Gastroesophageal sphincter (tissue), 4 donors: Measurements from ENCODE around the gene DNAJB12. TPM values are rescaled to one million over a fixed set of nuclear protein-coding genes. Genes with fewer than 3 reads are reported as not detected.

ENCODE experiments used
- ATAC-seq: fragments of 150-250 bp; one replicate; pipeline ENCODE4 v1.9.1; 2016; ENCODE audit warnings: mild to moderate bottlenecking, moderate library complexity
- H3K27ac ChIP-seq, 4 donors: fragments of 200-600 bp; sonication (generic) in 3 of 4; 1 replicate in 3 of 4; 2 replicates in 1 of 4; pipeline ENCODE4 v1.5.1; 2016 to 2019
- H3K27me3 ChIP-seq: fragments of 200-600 bp; sonication (generic); one replicate; pipeline ENCODE4 v1.5.1; 2019
- H3K36me3 ChIP-seq, 2 donors: fragments of 200-600 bp; sonication (generic); one replicate each; pipeline ENCODE4 v1.5.1; 2019; ENCODE audit warnings: control low read depth in 1 of 2
- H3K4me1 ChIP-seq, 3 donors: fragments of 200-600 bp; sonication (generic); 1 replicate in 2 of 3; 2 replicates in 1 of 3; pipeline ENCODE4 v1.5.1; 2016 to 2019; ENCODE audit warnings: control low read depth in 2 of 3
- H3K4me3 ChIP-seq, 2 donors: fragments of 200-600 bp; sonication (generic); one replicate each; pipeline ENCODE4 v1.5.1; 2019; ENCODE audit warnings: mild to moderate bottlenecking in 1 of 2, moderate library complexity in 1 of 2
- H3K9me3 ChIP-seq, 3 donors: fragments of 200-600 bp; sonication (generic); one replicate each; pipeline ENCODE4 v1.5.1; 2017 to 2019; ENCODE audit warnings: control low read depth in 2 of 3
- CTCF ChIP-seq, 4 experiments: fragments of 200-600 bp in 2 of 4; fragments of 450-650 bp in 2 of 4; sonication (generic) in 1 of 4; IDR thresholded peaks; one replicate each; pipeline ENCODE4 v1.5.1; 2017 to 2019; ENCODE audit warnings: antibody characterized with exemption in 4 of 4, mild to moderate bottlenecking in 2 of 4, moderate library complexity in 2 of 4
- EP300 ChIP-seq: sonication (generic); formaldehyde crosslinking; IDR thresholded peaks from one replicate; pipeline ENCODE4 v1.6.1; 2017; ENCODE audit warnings: antibody characterized with exemption, mild to moderate bottlenecking
- POLR2A ChIP-seq, 2 donors: fragments of 450-650 bp; IDR thresholded peaks; one replicate each; pipeline ENCODE4 v1.6.1; 2017; ENCODE audit warnings: antibody characterized with exemption in 2 of 2, mild to moderate bottlenecking in 2 of 2, moderate library complexity in 1 of 2
- POLR2AphosphoS5 ChIP-seq: sonication (generic); formaldehyde crosslinking; IDR thresholded peaks from one replicate; pipeline ENCODE4 v1.6.1; 2017; ENCODE audit warnings: antibody characterized with exemption
- WGBS, 2 donors: methylation state at CpG; one replicate each; pipeline ENCODE4 v1.1.5; 2018; ENCODE audit warnings: low coverage in 1 of 2; 5-methylcytosine and 5-hydroxymethylcytosine counted together
- total RNA-seq, 4 donors: library from RNA; depleted of rRNA; stranded (reverse); fragments of >200 nt; gene quantifications; one replicate each; pipeline ENCODE4 v1.1.0, GENCODE V29; 2016

DNAJB12 gene
- total RNA-seq, 4 donors from 2014 or later, result 28.6 to 43.0 (median 33.4) TPM

GRCh38 chr10:72323771-72324191, 30.9 kb downstream of the DNAJB12 start:
- TF ChIP-seq POLR2AphosphoS5 (no peak), CTCF (IDR thresholded peaks at IDR 0.05) (no peak), POLR2A (IDR thresholded peaks at IDR 0.05) (no peak), EP300 (no peak)
- Histone ChIP-seq H3K27me3 (no peaks in the 10 kb centered on the region), H3K4me1 (peaks cover 0 to 63% (median 36%) of the 10 kb centered on the region in 3 donors), H3K9me3 (no peaks in the 10 kb centered on the region), H3K36me3 (no peaks in the 10 kb centered on the region), H3K27ac (peak overlapping the region in 1 of 4 donors; percentile 29), H3K4me3 (no peak overlapping the region)
- ATAC-seq, result no peak
- no CpG with 5 or more reads among the region's 12 CpGs for WGBS, 2 donors

GRCh38 chr10:72323108-72323749, 31.5 kb downstream of the DNAJB12 start:
- 95 to 97% methylated on average over 3 to 4 of the region's 10 CpGs for WGBS, 2 donors
- peak overlapping the region in 1 of 4 donors; percentile 29 for H3K27ac ChIP-seq
- no peaks in the 10 kb centered on the region for H3K36me3 ChIP-seq
- TF ChIP-seq POLR2AphosphoS5 (no peak), CTCF (IDR thresholded peaks at IDR 0.05) (no peak)
- peaks cover 0 to 63% (median 37%) of the 10 kb centered on the region in 3 donors for H3K4me1 ChIP-seq
- no peak overlapping the region for H3K4me3 ChIP-seq
- H3K27me3 ChIP-seq, result no peaks in the 10 kb centered on the region
- no peaks in the 10 kb centered on the region for H3K9me3 ChIP-seq
- no peak for ATAC-seq

- Histone ChIP-seq H3K27ac (peak overlapping the region in 1 of 4 donors; percentile 21), H3K36me3 (no peaks in the 10 kb centered on the region), H3K9me3 (no peaks in the 10 kb centered on the region), H3K4me1 (peaks cover 0 to 61% (median 33%) of the 10 kb centered on the region in 3 donors), H3K4me3 (no peak overlapping the region), H3K27me3 (no peaks in the 10 kb centered on the region)
- WGBS, 2 donors, result 94 to 100% methylated on average over 1 to 3 of the region's 16 CpGs
- ATAC-seq, result no peak
- TF ChIP-seq CTCF (IDR thresholded peaks at IDR 0.05), result no peak
- TF ChIP-seq POLR2AphosphoS5, result no peak
- TF ChIP-seq POLR2A (IDR thresholded peaks at IDR 0.05), result no peak
- no peak for TF ChIP-seq EP300
Measured at GRCh38 chr10:72322280-72323058, 32.2 kb downstream of the DNAJB12 start.

GRCh38 chr10:72322030-72322279, 32.8 kb downstream of the DNAJB12 start:
- ATAC-seq, result no peak
- H3K36me3 ChIP-seq, result no peaks in the 10 kb centered on the region
- H3K27ac ChIP-seq, result peak overlapping the region in 1 of 4 donors; percentile 89
- no peak overlapping the region for H3K4me3 ChIP-seq
- TF ChIP-seq POLR2AphosphoS5 (no peak), POLR2A (IDR thresholded peaks at IDR 0.05) (no peak), CTCF (IDR thresholded peaks at IDR 0.05) (no peak), EP300 (no peak)
- H3K4me1 ChIP-seq, result peaks cover 0 to 62% (median 36%) of the 10 kb centered on the region in 3 donors
- 86% methylated on average over 1 of the region's 3 CpGs; no CpG with 5 or more reads in 1 of the 2 donors for WGBS, 2 donors
- H3K27me3 ChIP-seq, result no peaks in the 10 kb centered on the region
- H3K9me3 ChIP-seq, result no peaks in the 10 kb centered on the region
